Neural cell (in vitro differentiated cells): ENCODE results near the gene ZIC4. TPM values are rescaled to one million over a fixed set of nuclear protein-coding genes. Genes with fewer than 3 reads are reported as not detected.

Experiments used
- H2AFZ ChIP-seq: fragments of 200-600, 300-800 bp; sonication (generic), shearing (Covaris generic); 2 replicates; pipeline ENCODE4 v1.6.0; 2014; ENCODE audit warnings: low read depth, mild to moderate bottlenecking, antibody characterized with exemption, low read length, moderate library complexity
- H3F3A ChIP-seq: fragments of 200-600 bp; shearing (Covaris generic); 2 replicates; pipeline ENCODE4 v1.6.1; 2016; ENCODE audit warnings: mild to moderate bottlenecking, moderate library complexity, mixed read lengths, antibody characterized with exemption, low read length; ENCODE audit not compliant: insufficient read depth, poor library complexity, severe bottlenecking
- H3K27ac ChIP-seq: fragments of 200-600, 300-800 bp; sonication (generic), shearing (Covaris generic); 2 replicates; pipeline ENCODE4 v1.5.1; 2014; ENCODE audit warnings: mild to moderate bottlenecking, low read length, moderate library complexity
- H3K27me3 ChIP-seq: fragments of 300-800, 200-600 bp; sonication (generic), shearing (Covaris generic); 2 replicates; pipeline ENCODE4 v1.6.0; 2014; ENCODE audit warnings: mild to moderate bottlenecking, low read depth, low read length, moderate library complexity; ENCODE audit not compliant: insufficient read depth
- H3K36me3 ChIP-seq: fragments of 300-800, 200-600 bp; sonication (generic), shearing (Covaris generic); 2 replicates; pipeline ENCODE4 v1.5.1; 2014; ENCODE audit warnings: mild to moderate bottlenecking, antibody characterized with exemption, low read length, moderate library complexity; ENCODE audit not compliant: insufficient read depth
- H3K4me2 ChIP-seq: fragments of 300-800, 200-600 bp; sonication (generic), shearing (Covaris generic); 2 replicates; pipeline ENCODE4 v1.6.0; 2014; ENCODE audit warnings: mild to moderate bottlenecking, low read length
- H3K4me3 ChIP-seq: fragments of 300-800, 200-600 bp; sonication (generic), shearing (Covaris generic); 2 replicates; pipeline ENCODE4 v1.5.1; 2014; ENCODE audit warnings: mild to moderate bottlenecking, low read length, moderate library complexity
- H3K79me2 ChIP-seq: fragments of 200-600 bp; shearing (Covaris generic); replicated peaks from 2 replicates; pipeline ENCODE4 v1.6.0; 2014; ENCODE audit warnings: mild to moderate bottlenecking, low read length, moderate library complexity; ENCODE audit not compliant: insufficient read depth
- H3K9ac ChIP-seq: fragments of 300-800, 200-600 bp; sonication (generic), shearing (Covaris generic); 2 replicates; pipeline ENCODE4 v1.6.1; 2016; ENCODE audit warnings: mild to moderate bottlenecking, low read length, mixed read lengths
- H3K9me2 ChIP-seq: fragments of 200-600 bp; shearing (Covaris generic); 2 replicates; pipeline ENCODE4 v1.6.1; 2016; ENCODE audit warnings: mild to moderate bottlenecking, low read length, mixed read lengths; ENCODE audit not compliant: insufficient read depth
- H3K9me3 ChIP-seq: fragments of 200-600, 300-800 bp; sonication (generic), shearing (Covaris generic); 2 replicates; pipeline ENCODE4 v1.6.1; 2016; ENCODE audit warnings: mild to moderate bottlenecking, mixed run types, low read length, moderate library complexity, mixed read lengths
- H4K20me1 ChIP-seq: fragments of 200-600 bp; shearing (Covaris generic); 2 replicates; pipeline ENCODE4 v1.6.1; 2016; ENCODE audit warnings: mild to moderate bottlenecking, mixed run types; ENCODE audit not compliant: insufficient read depth
- EP300 ChIP-seq: fragments of 450-650 bp; conservative IDR thresholded peaks from 2 replicates; pipeline ENCODE4 v1.6.1; 2014; ENCODE audit warnings: antibody characterized with exemption, mild to moderate bottlenecking, moderate library complexity; ENCODE audit not compliant: poor library complexity, severe bottlenecking
- EZH2 ChIP-seq: fragments of 200-600, 300-800 bp; shearing (Covaris generic), sonication (generic); IDR thresholded peaks from 2 replicates; pipeline ENCODE4 v1.6.1; 2014; ENCODE audit warnings: antibody characterized with exemption, low read length, borderline replicate concordance, mild to moderate bottlenecking; ENCODE audit not compliant: insufficient read depth, poor library complexity, severe bottlenecking
- MXI1 ChIP-seq: fragments of 450-650 bp; conservative IDR thresholded peaks from 2 replicates; pipeline ENCODE4 v1.6.1; 2014; ENCODE audit warnings: antibody characterized with exemption, mild to moderate bottlenecking; ENCODE audit not compliant: poor library complexity, severe bottlenecking
- POLR2AphosphoS5 ChIP-seq: IDR thresholded peaks from 2 replicates; pipeline ENCODE4 v1.6.1; 2012
- RAD21 ChIP-seq: fragments of 450-650 bp; conservative IDR thresholded peaks from 2 replicates; pipeline ENCODE4 v1.6.1; 2014; ENCODE audit warnings: antibody characterized with exemption, mild to moderate bottlenecking, moderate library complexity
- REST ChIP-seq: IDR thresholded peaks from 2 replicates; pipeline ENCODE4 v1.6.1; 2012; ENCODE audit warnings: borderline replicate concordance
- SMC3 ChIP-seq: fragments of 450-650 bp; conservative IDR thresholded peaks from 2 replicates; pipeline ENCODE4 v1.6.1; 2014; ENCODE audit warnings: antibody characterized with exemption, mild to moderate bottlenecking, moderate library complexity; ENCODE audit not compliant: poor library complexity
- polyA plus RNA-seq: library from polyadenylated mRNA; depleted of rRNA; stranded (reverse); fragments of >200 nt; gene quantifications from 2 replicates; pipeline ENCODE4 v1.2.3, GENCODE V29; 2014
- TF ChIP-seq, protein P1 (sequence below): fragments of 450-650 bp; IDR thresholded peaks from 2 replicates; pipeline ENCODE4 v1.5.1; 2014; ENCODE audit warnings: antibody characterized with exemption, mild to moderate bottlenecking, moderate library complexity; ENCODE audit not compliant: poor library complexity, severe bottlenecking

Gene ZIC4
- polyA plus RNA-seq, 1 donor from 2014 or later, result 8.6 TPM

- TF ChIP-seq POLR2AphosphoS5 (no peak), MXI1 (peak; percentile 46), EP300 (no peak), SMC3 (no peak), RAD21 (no peak), REST (peak; percentile 59), EZH2 (no peak)
- TF ChIP-seq, protein P1, sequence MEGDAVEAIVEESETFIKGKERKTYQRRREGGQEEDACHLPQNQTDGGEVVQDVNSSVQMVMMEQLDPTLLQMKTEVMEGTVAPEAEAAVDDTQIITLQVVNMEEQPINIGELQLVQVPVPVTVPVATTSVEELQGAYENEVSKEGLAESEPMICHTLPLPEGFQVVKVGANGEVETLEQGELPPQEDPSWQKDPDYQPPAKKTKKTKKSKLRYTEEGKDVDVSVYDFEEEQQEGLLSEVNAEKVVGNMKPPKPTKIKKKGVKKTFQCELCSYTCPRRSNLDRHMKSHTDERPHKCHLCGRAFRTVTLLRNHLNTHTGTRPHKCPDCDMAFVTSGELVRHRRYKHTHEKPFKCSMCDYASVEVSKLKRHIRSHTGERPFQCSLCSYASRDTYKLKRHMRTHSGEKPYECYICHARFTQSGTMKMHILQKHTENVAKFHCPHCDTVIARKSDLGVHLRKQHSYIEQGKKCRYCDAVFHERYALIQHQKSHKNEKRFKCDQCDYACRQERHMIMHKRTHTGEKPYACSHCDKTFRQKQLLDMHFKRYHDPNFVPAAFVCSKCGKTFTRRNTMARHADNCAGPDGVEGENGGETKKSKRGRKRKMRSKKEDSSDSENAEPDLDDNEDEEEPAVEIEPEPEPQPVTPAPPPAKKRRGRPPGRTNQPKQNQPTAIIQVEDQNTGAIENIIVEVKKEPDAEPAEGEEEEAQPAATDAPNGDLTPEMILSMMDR, result no peak
- peaks cover 29% of the 10 kb centered on the region for H3K27me3 ChIP-seq
- H3K27ac ChIP-seq, result peak overlapping the region; percentile 92
- peaks cover 10% of the 10 kb centered on the region for H3F3A ChIP-seq
- peaks cover 96% of the 10 kb centered on the region for H3K79me2 ChIP-seq
- H3K36me3 ChIP-seq, result no peaks in the 10 kb centered on the region
- H3K4me3 ChIP-seq, result peak overlapping the region; percentile 92
- H3K9me2 ChIP-seq, result no peaks in the 10 kb centered on the region
- peak overlapping the region; percentile 89 for H3K4me2 ChIP-seq
- no peaks in the 10 kb centered on the region for H3K9me3 ChIP-seq
- H4K20me1 ChIP-seq, result no peaks in the 10 kb centered on the region
- H2AFZ ChIP-seq, result peak overlapping the region; percentile 28
- H3K9ac ChIP-seq, result peak overlapping the region; percentile 80
Observed at GRCh38 chr3:147410526-147411237, 4.3 kb upstream of the ZIC4 start.

GRCh38 chr3:147410116-147410525 is 3.8 kb upstream of the ZIC4 start:
- Histone ChIP-seq H3K9me3 (no peaks in the 10 kb centered on the region), H2AFZ (peak overlapping the region; percentile 28), H3K4me2 (peak overlapping the region; percentile 89), H3K4me3 (peak overlapping the region; percentile 92), H3K9me2 (no peaks in the 10 kb centered on the region), H3K27me3 (peaks cover 35% of the 10 kb centered on the region), H3K36me3 (no peaks in the 10 kb centered on the region), H4K20me1 (no peaks in the 10 kb centered on the region), H3K27ac (peak overlapping the region; percentile 92), H3K79me2 (peaks cover 96% of the 10 kb centered on the region), H3F3A (peaks cover 10% of the 10 kb centered on the region), H3K9ac (peak overlapping the region; percentile 80)
- TF ChIP-seq MXI1 (no peak), REST (peak; percentile 6)
